NK-92 (cell line): ENCODE measurements around the gene AGPAT4.
"Not testable (repeated sequence)": the region's sequence is repeated elsewhere in the genome, so short reads cannot be mapped to it uniquely, and the experiment has no call there.

Source experiments
- DNase-seq: peaks from one replicate; lab custom pipeline; 2025; ENCODE audit not compliant: unreplicated experiment; lab: John Stamatoyannopoulos, UW

AGPAT4 gene

DNA sequence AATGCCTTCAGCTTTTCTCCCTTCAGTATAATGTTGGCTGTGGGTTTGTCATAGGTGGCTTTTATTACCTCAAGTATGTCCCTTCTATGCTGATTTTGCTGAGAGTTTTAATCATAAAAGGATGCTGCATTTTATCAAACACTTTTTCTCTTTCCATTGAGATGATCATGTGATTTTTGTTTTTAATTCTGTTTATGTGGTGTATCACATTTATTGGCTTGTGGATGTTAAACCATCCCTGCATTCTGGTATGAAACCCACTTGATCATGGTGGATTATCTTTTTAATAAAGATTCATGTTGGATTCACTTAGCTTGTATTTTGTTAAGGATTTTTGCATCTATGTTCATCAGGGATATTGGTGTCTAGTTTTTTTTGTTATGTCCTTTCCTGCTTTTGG lies 150.5 kb downstream of the AGPAT4 start:
- DNase-seq: not testable (repeated sequence)

GRCh38 chr6:161117942-161118341 lies 155.9 kb downstream of the AGPAT4 start:
- no peak for DNase-seq

GRCh38 chr6:161117308-161117707 lies 156.6 kb downstream of the AGPAT4 start:
- no peak for DNase-seq

- DNase-seq: no peak
Measured at GRCh38 chr6:161116554-161116953, 157.3 kb downstream of the AGPAT4 start.

GRCh38 chr6:161115468-161115867 lies 158.4 kb downstream of the AGPAT4 start:
- DNase-seq: no peak

DNA sequence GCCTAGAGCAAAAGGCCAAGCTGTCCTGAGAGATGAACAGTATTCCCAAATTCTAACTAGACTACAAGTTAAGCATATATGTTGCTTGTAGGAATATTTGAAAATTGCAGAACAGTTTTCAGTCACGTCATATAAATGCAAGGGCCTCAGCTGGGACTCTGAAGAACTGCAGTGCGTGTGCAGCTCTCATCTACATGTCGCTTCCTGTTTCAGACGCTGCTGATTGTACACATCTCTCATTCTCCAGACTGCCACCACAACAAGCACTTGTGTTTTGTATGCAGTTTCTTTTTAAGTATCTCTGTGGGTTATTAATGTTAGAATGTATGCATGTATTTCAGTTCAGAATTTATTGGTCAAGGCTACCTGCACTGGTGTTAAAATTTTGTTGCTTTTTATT lies 162.6 kb downstream of the AGPAT4 start:
- no peak for DNase-seq

GRCh38 chr6:161110028-161110779 lies 163.7 kb downstream of the AGPAT4 start:
- DNase-seq: no peak

DNA sequence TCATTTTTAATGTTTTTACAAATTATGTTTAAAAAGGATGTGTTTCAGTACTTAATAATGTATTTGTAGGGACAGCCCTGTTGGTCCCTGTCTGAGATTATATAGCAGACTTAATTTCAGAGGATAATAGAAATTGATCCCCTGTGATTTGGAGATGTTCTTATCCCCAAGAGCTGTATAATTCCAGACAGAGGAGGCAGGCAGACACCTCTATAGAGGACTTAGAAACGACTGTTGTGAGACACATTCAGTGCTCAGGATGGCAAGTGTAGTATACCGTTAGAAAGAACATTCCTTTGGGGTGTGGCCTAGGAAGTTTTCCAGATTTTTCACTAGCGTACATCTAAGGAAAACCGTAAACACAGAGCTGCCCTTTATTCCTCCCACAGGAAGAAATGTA lies 164.5 kb downstream of the AGPAT4 start:
- no peak for DNase-seq

GRCh38 chr6:161108916-161109315 lies 164.9 kb downstream of the AGPAT4 start:
- DNase-seq: no peak

DNA sequence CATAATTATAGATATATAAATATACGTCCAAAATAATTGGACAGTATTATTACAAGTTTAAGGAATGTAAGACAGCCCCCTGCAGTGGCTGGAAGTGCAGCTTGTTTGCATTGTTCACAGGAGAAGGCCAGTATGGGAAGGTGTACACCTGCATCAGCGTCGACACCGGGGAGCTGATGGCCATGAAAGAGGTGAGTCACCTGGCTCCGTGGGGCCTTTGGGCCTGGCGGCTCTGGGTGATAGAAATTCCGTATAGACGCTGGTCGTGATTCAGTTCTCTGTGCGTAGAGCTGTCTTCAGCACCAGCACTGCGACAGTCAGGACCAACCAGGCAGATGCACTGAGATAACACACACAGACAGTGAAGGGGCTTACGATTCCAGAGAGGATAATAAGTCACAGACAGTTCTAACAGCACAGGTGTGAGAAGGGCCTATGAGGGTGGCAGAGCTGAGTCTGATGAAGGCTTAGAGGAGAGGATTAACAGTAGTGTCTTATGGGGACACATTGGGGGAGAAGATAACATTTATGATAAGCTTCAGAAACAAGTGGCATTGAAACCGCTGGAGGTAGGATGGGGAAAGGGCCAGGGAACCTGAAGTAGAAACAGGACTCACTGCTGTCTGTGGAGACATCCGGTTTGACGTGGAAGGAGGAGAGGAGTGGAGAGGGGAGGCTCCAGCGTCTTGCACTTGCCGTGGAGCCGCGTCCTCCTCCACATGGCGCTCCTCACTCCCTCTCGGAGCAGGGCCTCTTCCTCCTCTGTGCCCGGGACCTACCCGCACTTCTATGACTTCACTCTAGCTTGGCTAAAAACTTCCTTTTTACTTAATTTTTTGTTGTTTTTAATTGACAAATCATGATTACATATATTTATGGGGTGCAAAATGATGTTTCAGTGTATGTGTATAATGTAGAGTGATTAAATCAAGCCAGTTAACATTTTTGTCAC lies 165.8 kb downstream of the AGPAT4 start:
- no peak for DNase-seq

DNA sequence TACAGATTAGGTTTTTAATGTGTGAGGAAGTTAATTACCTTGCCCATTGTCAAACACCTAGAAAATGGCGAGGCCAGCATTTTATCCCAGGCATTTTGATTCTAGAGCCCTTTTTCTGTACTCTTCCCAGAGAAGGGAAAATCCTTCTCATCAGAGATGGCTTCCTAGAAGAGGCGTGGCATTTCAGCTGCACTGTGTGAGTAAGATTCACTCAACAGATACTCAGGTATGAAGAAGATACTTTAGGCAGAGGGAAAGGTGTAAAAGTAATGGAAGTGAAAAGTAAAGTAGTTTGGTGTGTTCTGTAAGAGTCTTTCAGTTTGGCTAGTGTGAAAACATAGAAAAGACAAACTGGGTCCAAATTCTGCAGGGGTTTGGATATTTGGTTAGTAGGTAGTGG lies 168.5 kb downstream of the AGPAT4 start:
- DNase-seq: no peak

- no peak for DNase-seq
Measured at GRCh38 chr6:161104966-161105365, 168.9 kb downstream of the AGPAT4 start.

- DNase-seq: no peak
Measured at GRCh38 chr6:161103475-161103874, 170.4 kb downstream of the AGPAT4 start.

DNA sequence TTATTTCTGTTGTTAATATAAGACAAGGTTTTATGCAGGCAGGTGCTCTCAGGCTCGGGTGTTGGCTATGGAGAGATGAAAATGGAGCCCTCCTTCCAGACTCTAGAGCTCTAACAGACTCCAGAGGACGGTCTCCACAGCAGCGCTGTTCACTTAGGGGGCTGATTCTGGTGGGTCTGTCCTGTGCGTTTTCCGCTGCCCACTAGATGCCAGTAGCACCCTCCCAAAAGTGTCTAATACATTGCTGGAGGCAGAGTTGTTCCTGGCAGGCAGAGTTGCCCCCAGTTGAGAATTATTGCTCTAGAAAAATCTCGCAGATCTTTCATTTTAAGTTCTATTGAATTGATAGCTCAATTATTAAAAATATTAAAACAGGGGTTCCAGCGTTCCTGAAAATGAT lies 172.3 kb downstream of the AGPAT4 start:
- DNase-seq: no peak

DNA sequence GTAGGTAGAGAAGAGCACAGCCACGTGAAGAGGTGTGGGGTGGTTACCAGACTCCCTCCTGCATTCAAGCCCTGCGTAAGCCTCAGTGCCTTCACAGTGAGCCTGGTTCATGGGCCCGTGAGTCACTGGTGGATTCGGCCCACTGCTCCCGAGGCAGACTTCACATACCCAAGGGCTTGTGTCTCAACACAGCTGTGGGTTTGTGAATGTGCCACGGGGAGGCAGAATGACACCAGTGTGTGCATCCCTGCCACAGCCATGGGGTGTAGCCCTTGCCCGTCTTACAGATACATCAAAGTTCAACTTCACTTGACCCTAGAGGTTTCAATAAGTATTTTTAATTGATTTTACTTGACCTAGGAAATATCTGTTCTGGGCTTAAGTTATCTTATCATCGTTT lies 173.8 kb downstream of the AGPAT4 start:
- DNase-seq: no peak

- DNase-seq: no peak
Measured at GRCh38 chr6:161095916-161096315, 177.9 kb downstream of the AGPAT4 start.

- no peak for DNase-seq
Measured at GRCh38 chr6:161094955-161095354, 178.9 kb downstream of the AGPAT4 start.

DNA sequence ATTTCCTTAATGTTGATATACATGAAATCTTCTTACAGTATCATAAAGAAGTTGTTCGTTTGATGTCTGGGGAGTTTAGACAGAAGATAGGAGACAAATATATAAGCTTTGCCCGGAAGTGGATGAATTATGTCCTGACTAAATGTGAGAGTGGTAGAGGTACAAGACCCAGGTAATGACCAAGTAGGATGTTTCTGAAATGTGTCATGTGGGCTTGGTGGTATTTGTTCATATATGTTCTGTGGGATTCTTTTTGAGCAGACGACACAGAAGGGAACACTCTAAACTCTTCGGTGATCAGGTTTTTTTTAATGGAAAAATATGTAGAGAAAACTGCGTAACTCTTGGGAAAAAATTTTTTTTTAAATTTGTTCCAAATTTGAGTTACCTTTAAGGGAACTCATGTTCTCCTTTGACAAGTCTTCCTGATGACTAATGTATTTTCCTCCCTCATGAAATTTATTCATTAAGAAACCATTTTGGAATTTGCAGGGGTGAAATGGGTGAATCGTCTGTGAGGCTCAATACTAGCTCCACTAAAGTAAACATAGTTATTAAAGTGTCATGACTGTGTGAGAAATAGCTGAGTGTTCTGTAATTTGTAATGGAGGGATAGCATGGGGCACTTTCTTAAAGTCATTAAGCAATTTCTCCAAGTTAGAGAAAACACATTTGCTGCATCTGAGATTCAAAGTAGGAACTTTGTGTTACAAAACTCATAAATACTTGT lies 181.7 kb downstream of the AGPAT4 start:
- DNase-seq: no peak

GRCh38 chr6:161091151-161091550 lies 182.7 kb downstream of the AGPAT4 start:
- no peak for DNase-seq

- no peak for DNase-seq
Measured at GRCh38 chr6:161088676-161089328, 185.1 kb downstream of the AGPAT4 start.

DNA sequence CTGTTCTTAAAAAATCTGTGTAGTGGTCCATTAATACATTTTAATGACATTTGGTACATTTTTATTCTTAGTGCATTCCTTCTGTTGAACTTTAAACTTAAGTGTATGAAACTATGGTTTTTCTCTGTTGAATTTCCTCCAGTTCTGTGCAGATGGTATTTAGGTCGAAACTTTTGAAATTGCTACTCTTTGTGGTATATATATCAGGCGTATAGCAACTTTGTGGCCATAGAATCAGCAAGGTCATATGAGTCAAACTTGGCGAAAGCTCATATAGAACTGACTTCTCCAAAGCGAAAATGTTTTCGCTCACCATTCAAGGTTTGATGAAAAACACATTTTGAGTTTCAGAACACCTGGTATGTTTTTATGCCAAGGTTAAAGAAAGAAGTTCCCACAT lies 188.6 kb downstream of the AGPAT4 start:
- DNase-seq: no peak
